Measurements from ENCODE around the gene SPATA13.

SPATA13 gene

DNA sequence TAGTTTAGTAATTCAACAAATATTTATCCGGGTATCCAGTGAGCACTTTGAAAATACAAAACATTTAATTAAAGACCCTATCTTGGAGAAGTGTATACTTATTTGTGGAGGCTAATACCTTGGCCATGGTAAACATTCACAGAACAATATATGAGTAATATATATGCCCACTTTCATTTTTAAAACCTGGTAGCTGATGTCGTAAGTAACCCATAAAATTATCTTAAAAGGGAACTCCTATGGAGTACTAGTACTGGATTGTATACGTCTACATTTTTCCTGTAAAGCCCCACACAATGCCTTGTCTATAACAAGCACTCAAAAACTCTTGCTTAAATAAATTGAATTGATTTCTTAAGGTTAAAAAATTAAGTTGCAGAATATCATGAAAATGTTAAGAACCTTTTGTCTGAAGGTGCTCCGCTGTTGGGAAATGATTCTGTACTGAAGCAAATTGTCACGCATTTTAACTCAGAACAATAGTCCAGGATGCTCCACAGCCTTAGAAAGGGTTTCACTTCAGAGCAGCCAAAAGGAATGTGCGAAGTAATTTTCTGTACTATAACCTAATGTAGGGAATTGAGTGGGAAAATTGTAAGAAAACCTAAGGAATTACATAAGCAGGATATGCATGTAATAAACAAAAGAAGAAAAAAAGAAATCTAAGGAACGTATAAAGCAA lies 90.0 kb downstream of the SPATA13 start:
- DNase-seq: no peak

- DNase-seq: no peak
Measured at GRCh38 chr13:24251525-24251924, 91.0 kb downstream of the SPATA13 start.

- DNase-seq: no peak
Measured at GRCh38 chr13:24252136-24252535, 91.6 kb downstream of the SPATA13 start.

- DNase-seq: peak in 1 of 51 donors; percentile 37
Measured at GRCh38 chr13:24253520-24254145, 93.1 kb downstream of the SPATA13 start.

GRCh38 chr13:24254146-24254841 lies 93.8 kb downstream of the SPATA13 start:
- peak in 1 of 51 donors; percentile 64 for DNase-seq

DNA sequence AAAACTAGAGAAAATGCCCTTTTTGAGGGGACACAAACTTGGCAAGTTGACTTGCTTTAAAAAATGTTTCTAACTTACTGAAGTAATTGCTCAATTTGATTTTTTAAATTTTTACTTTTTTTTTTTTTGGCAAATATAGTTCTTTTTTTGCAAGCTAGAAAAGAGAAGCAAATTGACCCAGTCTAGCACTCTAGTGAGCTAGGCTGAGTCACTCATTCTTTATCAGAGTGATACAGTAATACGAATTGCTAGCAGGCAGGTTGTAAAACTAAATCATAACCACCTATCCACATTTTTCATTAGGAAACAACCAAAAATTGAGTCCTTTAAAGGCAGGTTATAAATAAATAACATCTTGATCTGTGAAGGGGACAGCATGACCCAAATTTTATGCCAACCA lies 97.0 kb downstream of the SPATA13 start:
- no peak for DNase-seq

DNA sequence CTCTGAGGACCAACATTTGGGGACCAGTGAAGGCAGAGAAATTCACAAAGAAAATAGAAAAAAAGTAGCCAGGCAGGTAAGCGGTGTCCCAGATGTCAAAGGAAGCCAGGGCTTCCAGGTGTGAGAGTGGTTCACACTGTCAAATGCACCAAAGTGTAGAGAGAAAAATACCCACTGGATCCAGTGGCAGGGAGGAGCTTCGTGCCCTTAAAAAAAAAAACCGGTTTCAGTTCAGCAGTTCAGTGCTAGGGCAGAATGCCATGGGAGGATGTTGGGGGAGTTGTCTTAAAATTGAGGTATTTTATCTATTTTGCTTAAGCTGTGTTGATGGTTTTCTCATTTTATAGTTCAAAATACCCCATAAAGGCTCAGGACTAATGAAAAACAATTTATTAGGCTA lies 101.0 kb downstream of the SPATA13 start:
- DNase-seq: no peak

DNA sequence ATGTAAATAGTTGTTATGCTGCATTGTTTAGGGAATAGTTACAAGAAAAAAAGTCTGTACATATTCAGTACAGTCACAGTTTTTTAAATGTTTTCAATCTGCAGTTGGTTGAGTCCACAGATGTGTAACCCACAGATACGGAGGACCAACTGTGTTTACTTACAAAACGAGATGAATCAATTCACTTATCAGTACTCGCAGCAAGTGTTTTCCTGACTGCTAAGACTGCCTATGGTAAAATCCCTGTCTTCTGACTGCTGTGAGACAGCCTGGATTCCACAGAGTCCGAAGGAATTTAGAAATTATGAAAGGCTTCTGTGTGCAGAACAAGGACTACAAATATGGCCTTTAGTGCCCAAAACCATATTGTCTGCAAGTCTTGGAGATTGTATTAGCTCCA lies 103.1 kb downstream of the SPATA13 start:
- no peak for DNase-seq

DNA sequence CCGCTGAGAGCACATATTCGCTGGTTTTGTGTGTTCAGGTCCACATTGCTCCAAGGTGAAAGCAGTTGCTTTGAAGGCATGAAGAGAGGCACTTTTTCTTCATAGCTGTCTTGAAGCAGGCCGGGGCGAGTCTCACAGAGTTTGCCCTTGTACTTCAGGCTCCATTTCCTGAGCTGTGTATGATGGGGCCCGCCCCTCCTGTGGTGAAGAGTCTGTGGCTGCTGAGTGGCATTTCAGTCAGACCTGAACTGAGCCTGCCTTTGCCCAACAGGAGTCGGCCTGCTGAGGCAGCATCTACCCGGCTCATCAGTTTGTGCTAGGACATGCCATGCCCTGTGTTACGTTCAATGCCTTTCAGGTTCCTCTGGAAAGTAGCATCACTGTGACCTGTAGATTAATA lies 104.5 kb downstream of the SPATA13 start:
- DNase-seq: no peak

DNA sequence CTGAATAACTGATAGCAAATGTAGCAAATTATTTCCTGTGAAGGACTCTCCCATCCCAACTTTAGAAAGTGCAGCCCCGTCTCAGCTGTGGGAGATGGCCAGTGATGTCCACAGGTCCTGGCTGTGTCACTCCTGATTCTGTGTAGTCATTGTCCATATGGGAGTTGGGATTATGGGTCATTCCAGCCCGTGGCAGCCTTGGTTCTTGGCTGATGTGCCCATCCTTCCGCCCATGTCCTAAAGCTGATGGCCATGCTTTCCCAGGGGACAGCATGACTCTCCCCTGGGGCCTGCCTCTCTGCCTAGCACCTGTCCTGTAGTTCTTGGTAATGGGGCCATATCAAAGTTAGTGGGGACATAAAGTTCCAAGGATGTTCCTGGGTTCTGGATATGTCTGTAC lies 104.9 kb downstream of the SPATA13 start:
- DNase-seq: no peak

DNA sequence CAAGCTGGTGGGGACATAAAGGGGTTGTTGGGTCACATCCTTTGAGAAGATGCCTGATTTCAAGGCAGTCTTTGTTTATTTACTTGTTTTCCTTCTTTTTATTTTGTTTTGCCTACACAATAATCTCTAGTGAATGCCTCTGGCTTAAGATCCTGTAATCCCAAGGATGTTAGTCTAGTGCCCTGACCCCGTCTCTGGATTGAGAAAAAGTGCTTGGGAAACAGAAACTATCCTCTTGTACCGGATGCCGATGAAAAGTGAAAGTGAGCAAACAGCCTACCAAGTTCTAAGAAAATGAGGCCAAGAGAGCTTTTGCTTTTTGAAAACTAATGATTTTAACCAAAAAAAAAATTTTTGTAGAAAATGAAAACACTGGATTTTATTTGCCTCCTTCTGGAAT lies 106.8 kb downstream of the SPATA13 start:
- DNase-seq: no peak

- peak in 1 of 51 donors; percentile 15 for DNase-seq
Measured at GRCh38 chr13:24267801-24268200, 107.3 kb downstream of the SPATA13 start.

- DNase-seq: no peak
Measured at GRCh38 chr13:24269821-24270220, 109.3 kb downstream of the SPATA13 start.

DNA sequence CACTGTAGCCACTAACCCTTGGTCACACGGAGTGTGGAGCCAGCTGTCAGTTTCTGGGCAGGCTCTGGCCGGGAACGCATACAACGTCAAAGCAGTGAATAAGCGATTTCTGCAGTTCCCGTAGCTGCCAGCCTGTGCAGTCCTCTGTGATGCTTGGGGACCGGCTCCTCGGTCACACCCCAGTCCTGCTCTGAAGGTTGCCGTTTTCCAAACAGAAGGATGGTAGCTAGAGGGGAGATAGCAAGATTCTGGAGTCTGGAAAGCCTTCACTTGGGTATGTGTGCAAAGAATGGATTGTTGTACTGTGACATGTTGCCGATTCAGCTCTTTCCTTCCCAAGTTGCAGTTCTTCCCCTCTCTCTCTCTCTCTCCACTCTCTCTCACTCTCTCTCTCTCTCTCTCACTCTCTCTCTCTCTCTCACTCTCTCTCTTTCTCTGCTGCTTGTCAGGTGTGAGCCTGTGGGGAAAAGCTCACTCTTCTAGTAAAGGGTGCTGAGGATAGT lies 110.2 kb downstream of the SPATA13 start:
- DNase-seq: peak; percentile 7 to 86 (median 66)

GRCh38 chr13:24271231-24271600 lies 110.7 kb downstream of the SPATA13 start:
- DNase-seq: peak in 1 of 51 donors; percentile 74

DNA sequence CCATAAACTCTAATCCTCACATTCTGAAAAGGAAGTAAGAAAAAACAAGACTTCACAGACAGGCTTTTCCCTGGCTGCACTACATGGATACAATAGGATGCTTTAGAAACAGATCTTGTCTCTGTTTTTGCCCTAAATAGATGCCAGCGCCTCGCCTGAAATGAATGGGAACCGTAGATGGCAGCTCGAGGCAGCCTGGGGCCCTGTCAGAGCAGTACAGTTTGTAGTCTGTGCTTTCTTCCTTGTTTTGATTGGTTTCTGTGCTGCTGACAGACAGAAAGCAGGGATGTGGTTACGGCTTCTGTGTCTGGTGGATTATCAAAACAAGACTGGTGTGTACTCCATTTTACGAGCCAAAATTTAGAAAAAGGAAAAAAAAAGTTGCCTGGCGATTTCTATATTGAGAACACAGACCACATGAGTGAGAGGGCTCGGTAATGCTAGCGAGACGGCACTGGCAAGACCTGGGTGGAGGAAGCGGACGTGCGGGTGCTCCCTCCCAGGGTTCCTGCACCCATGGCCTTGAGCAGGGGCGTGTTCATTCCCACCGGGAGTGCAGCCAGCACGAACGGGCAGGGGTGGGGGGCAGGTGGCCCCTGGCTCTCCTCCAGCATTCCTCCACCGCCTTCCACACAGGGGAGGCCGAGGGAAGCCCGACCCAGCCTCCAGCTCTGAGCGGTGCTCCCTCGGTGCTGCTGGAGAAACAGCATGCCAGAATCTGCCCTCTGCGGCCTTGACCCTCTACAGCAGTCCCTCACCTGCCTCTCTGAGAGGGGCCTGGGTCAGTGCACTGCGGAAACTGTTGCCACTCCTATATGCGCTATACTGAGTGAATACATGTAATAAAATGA lies 111.3 kb downstream of the SPATA13 start:
- DNase-seq: peak in 46 of 51 donors; percentile 18 to 88 (median 57)

DNA sequence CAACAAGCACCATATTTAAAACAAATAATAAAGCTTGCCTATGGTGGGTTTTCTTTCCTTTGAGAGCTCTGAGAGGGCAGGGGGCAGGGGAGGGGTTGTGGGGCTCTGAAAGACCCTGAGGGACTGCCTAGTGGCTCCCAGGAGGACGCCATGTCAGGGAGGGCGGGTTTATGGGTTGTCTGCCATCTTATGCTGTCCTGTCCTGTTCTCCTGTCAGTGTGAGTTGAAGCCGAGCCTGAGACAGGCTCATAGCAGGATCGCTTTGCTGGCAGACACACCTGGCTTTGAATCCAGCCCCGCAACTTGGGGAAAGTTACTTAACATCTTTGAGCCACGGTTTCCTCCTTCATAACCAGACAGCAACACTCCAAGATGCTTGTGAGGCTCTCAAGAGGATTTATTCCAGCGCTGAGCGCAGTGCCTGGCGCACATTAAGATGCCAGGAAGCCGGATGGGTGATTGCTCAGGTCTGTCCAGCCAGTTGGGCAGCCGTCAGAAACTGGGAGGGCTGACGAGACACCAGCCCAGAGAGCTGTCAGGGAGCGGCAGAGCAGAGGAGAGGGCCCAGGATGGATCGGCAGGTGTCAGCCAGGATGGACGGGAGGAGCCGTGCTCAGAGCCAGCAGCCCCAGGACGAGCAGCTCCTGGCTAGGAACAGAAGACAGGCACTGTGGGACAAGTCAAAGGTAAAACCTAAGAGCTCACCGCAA lies 112.1 kb downstream of the SPATA13 start:
- peak in 15 of 51 donors; percentile 15 to 60 (median 34) for DNase-seq

DNA sequence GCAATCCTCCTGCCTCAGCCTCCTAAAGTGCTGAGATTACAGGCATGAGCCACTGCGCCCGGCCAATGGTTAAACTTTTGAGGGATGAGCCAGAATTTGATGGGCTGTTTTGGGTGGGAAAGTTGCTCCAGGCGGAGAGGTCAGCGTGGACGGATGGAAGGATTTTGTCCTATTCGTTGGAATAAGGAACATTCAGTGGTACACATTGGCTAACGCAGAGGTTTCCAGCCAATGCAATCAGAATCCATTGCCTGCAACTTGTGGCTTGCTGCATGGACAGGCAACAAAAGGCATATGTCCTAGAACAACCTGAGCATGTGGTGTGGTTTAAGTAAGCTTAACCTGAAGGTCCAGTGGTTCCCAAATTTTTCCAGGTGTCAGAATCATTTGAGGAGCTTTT lies 113.4 kb downstream of the SPATA13 start:
- DNase-seq: no peak

DNA sequence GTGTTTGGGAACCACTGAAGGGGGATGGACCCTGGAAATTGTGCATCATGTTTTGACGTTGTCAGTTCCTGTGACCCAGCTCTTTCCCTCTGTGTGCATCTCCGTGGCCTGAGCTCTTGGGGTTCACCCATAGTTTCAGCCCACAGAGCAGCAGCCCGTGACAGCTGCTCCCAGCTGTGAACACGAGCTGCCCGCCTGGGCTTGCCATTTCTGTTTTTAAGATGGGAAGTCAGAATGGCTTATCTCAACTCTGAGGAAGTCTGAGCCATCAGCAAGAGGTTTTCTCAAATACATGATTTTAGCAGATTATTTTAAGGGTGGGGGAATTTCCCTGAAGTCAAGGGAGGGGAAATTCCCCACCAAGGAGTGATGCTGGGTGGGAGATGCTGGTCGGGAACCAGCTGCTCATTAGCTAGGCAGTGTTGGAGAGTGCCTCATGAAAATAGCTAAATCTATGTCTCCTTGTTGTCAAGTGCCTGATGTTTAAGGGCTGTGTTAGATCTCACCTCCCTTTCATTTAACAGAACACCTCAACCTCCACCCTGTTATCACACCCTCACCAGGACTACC lies 114.0 kb downstream of the SPATA13 start:
- peak in 23 of 51 donors; percentile 10 to 55 (median 32) for DNase-seq

DNA sequence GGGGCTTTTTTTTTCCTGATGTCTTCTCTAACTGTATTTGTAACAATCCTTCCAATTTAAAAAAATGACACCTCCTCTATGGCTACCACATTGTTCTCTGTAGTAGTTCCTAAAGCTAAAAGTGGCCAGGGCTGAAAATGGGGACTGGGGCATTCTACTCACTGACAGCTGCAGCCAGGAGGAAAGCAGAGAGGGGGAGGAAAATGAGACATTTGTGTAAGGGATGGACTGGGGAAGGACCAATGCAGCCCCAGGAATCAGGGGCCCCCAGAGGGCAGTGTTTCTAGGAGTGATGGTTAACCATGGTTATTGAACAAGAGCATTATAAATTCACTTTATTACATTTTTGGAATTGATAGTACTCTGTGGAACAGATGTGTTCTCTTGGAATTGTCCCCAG lies 114.5 kb downstream of the SPATA13 start:
- DNase-seq: no peak

DNA sequence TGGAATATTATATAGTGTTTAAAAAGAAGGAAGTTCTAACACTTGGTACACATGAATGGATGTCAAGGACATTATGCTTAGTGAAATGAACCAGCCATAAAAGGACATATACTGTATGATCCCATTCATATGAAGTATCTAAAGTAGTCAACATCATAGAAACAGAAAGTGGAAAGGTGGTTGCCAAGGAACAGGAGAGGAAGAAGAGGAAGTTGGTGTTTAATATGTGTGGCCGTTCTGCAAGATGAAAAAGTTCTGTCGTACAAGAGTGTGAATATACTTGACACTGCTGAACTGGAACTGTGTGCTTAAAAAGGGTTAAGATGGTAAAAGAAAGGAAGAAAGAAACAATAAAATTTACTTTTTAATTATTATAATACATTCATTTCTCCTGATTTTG lies 115.8 kb downstream of the SPATA13 start:
- no peak for DNase-seq
